PC-9 (cell line): Measurements from ENCODE around the gene NKAIN1. TPM values are rescaled to one million over a fixed set of nuclear protein-coding genes. Genes with fewer than 3 reads are reported as not detected.

Source experiments
- BruUV-seq: library from RNA; stranded (reverse); fragments of 400-500 nt; replicated peaks from 2 replicates; lab custom pipeline; 2021; lab: Mats Ljungman, UMichigan
- CTCF ChIA-PET: fragments of 300-600 bp; sonication (Branson Sonifier 250); formaldehyde crosslinking; loops from one replicate; lab custom pipeline; 2022; ENCODE audit warnings: antibody characterized with exemption; lab: Charles Lee
- POLR2A ChIA-PET: fragments of 300-600 bp; sonication (Branson Sonifier 250); formaldehyde crosslinking; loops from one replicate; lab custom pipeline; 2022; ENCODE audit warnings: antibody characterized with exemption; ENCODE audit not compliant: unreplicated experiment; lab: Charles Lee
- DNase-seq, 2 experiments: peaks; one replicate each; pipeline versions ENCODE4 v3.0.0 to v3.0.0-alpha.2; 2015 to 2022; ENCODE audit warnings: mixed read lengths in 1 of 2
- H2AFZ ChIP-seq: fragments of 200-600 bp; sonication (generic); 2 replicates; pipeline ENCODE4 v1.8.1; 2017; ENCODE audit warnings: antibody characterized with exemption
- H3F3A ChIP-seq: fragments of 200-600 bp; sonication (generic); 2 replicates; pipeline ENCODE4 v1.8.1; 2017; ENCODE audit warnings: antibody characterized with exemption, mild to moderate bottlenecking, low read depth; ENCODE audit not compliant: insufficient read depth
- H3K27ac ChIP-seq: fragments of 200-600 bp; sonication (generic); 2 replicates; pipeline ENCODE4 v1.6.1; 2016; ENCODE audit warnings: mixed run types
- H3K27me3 ChIP-seq: fragments of 200-600 bp; sonication (generic); 2 replicates; pipeline ENCODE4 v1.6.1; 2016; ENCODE audit warnings: low read depth, mixed run types; ENCODE audit not compliant: insufficient read depth
- H3K36me3 ChIP-seq: fragments of 200-600 bp; sonication (generic); 2 replicates; pipeline ENCODE4 v1.6.1; 2016; ENCODE audit warnings: low read depth, mixed run types
- H3K4me1 ChIP-seq: fragments of 200-600 bp; sonication (generic); replicated peaks from 2 replicates; pipeline ENCODE4 v1.6.1; 2016; ENCODE audit warnings: mixed run types; ENCODE audit not compliant: insufficient read depth
- H3K4me2 ChIP-seq: fragments of 200-600 bp; sonication (generic); 2 replicates; pipeline ENCODE4 v1.6.1; 2017; ENCODE audit warnings: mixed run types
- H3K4me3 ChIP-seq: fragments of 200-600 bp; sonication (generic); 2 replicates; pipeline ENCODE4 v1.6.1; 2016; ENCODE audit warnings: mixed run types
- H3K79me2 ChIP-seq: fragments of 200-600 bp; sonication (generic); 2 replicates; pipeline ENCODE4 v1.6.1; 2017; ENCODE audit warnings: low read depth, mixed run types
- H3K9me2 ChIP-seq: fragments of 200-600 bp; sonication (generic); 2 replicates; pipeline ENCODE4 v1.8.1; 2017; ENCODE audit warnings: mild to moderate bottlenecking; ENCODE audit not compliant: insufficient read depth
- H3K9me3 ChIP-seq: fragments of 200-600 bp; sonication (generic); 2 replicates; pipeline ENCODE4 v1.8.1; 2016; ENCODE audit warnings: low read depth; ENCODE audit not compliant: insufficient read depth
- H4K20me1 ChIP-seq: fragments of 200-600 bp; sonication (generic); 2 replicates; pipeline ENCODE4 v1.8.1; 2017; ENCODE audit not compliant: insufficient read depth
- CTCF ChIP-seq: fragments of 200-600 bp; sonication (generic); conservative IDR thresholded peaks from 2 replicates; pipeline ENCODE4 v1.6.1; 2017; ENCODE audit warnings: mixed run types, antibody characterized with exemption, mild to moderate bottlenecking, moderate library complexity
- EZH2 ChIP-seq: fragments of 200-600 bp; sonication (generic); IDR thresholded peaks from 2 replicates; pipeline ENCODE4 v1.8.0; 2017; ENCODE audit warnings: antibody characterized with exemption, low read depth
- intact Hi-C: fragments of 100-400 bp; cut with micrococcal nuclease; formaldehyde crosslinking; loops from one replicate; pipeline ENCODE4 v1.10.0; 2022; ENCODE audit not compliant: unreplicated experiment
- total RNA-seq: library from RNA; stranded (reverse); gene quantifications from 2 replicates; pipeline ENCODE4 v1.2.3, GENCODE V29; 2021

NKAIN1 gene
- total RNA-seq, 1 experiment from 2014 or later: 0.96 TPM

- no TSS peak for BruUV-seq
- no peaks in the 10 kb centered on the region for H3K27me3 ChIP-seq
Measured at GRCh38 chr1:31159323-31159722, 80.4 kb downstream of the NKAIN1 start.

GRCh38 chr1:31155216-31155806 is 84.4 kb downstream of the NKAIN1 start:
- Histone ChIP-seq H3K4me3 (peak overlapping the region; percentile 53), H2AFZ (peak overlapping the region; percentile 72), H3K9me2 (no peaks in the 10 kb centered on the region), H3K36me3 (no peaks in the 10 kb centered on the region), H3K79me2 (no peaks in the 10 kb centered on the region), H3K9me3 (no peaks in the 10 kb centered on the region), H3K27ac (peak overlapping the region; percentile 71), H3K4me2 (peak overlapping the region; percentile 70), H3K4me1 (peaks cover 35% of the 10 kb centered on the region), H4K20me1 (no peaks in the 10 kb centered on the region), H3K27me3 (no peaks in the 10 kb centered on the region), H3F3A (peaks cover 19% of the 10 kb centered on the region; the same call in 1 of the 2 replicates)
- CTCF ChIA-PET: interaction anchor here (0.5 kb wide), 1 partner anchor 849 kb away, joined by 3 read pairs; no protein-coding TSS in a partner anchor
- POLR2A ChIA-PET: interaction anchor here (0.6 kb wide), 2 partner anchors 142 to 372 kb away, joined by 3 read pairs; partner anchors contain the start of genes SNRNP40 and ZCCHC17
- DNase-seq: peak; percentile 38 to 77
- BruUV-seq: no TSS peak
- TF ChIP-seq CTCF (no peak; the same call in 1 of the 2 replicates), EZH2 (no peak)
- intact Hi-C loops: loop anchor here (2.0 kb wide), 1 partner anchor 91 kb away; the partner anchor contains the start of gene PUM1

More at GRCh38 chr1:31159323-31159722, 80.4 kb downstream of the NKAIN1 start:
- H3K36me3 ChIP-seq: no peaks in the 10 kb centered on the region
- no peak overlapping the region for H2AFZ ChIP-seq
- H4K20me1 ChIP-seq: no peaks in the 10 kb centered on the region
- no peak overlapping the region for H3K4me2 ChIP-seq
- TF ChIP-seq CTCF (no peak), EZH2 (no peak)
- no peak for DNase-seq
- H3K27ac ChIP-seq: no peak overlapping the region
- H3K9me2 ChIP-seq: no peaks in the 10 kb centered on the region
- intact Hi-C loops: no loop called here
- CTCF ChIA-PET: interaction anchor here (0.6 to 0.8 kb wide), 3 partner anchors 19 to 141 kb away, joined by 3 to 4 read pairs (median 4); no protein-coding TSS in a partner anchor
- no peak overlapping the region for H3K4me3 ChIP-seq
- POLR2A ChIA-PET: no interaction called here
- H3F3A ChIP-seq: peaks cover 2% of the 10 kb centered on the region; the same call in 1 of the 2 replicates
- H3K4me1 ChIP-seq: peaks cover 2% of the 10 kb centered on the region
- H3K79me2 ChIP-seq: no peaks in the 10 kb centered on the region
- no peaks in the 10 kb centered on the region for H3K9me3 ChIP-seq

GRCh38 chr1:31154632-31155215 is 85.0 kb downstream of the NKAIN1 start:
- ChIA-PET CTCF (no interaction called here), POLR2A (interaction anchor here (0.6 kb wide), 2 partner anchors 371 to 1603 kb away, joined by 3 read pairs; no protein-coding TSS in a partner anchor)
- Histone ChIP-seq H3K79me2 (no peaks in the 10 kb centered on the region), H3K4me2 (peak overlapping the region; percentile 89), H3K4me3 (peak overlapping the region; percentile 58), H3K9me2 (no peaks in the 10 kb centered on the region), H3K9me3 (no peaks in the 10 kb centered on the region), H2AFZ (0 out of 2 replicates have a peak overlapping the region, but pooled peaks have one; percentile 67), H4K20me1 (no peaks in the 10 kb centered on the region), H3F3A (peaks cover 19% of the 10 kb centered on the region; the same call in 1 of the 2 replicates), H3K27me3 (no peaks in the 10 kb centered on the region), H3K4me1 (peaks cover 35% of the 10 kb centered on the region), H3K27ac (peak overlapping the region; percentile 87), H3K36me3 (no peaks in the 10 kb centered on the region)
- intact Hi-C loops: loop anchor here (2.0 kb wide), 1 partner anchor 90 kb away; the partner anchor contains the start of gene PUM1
- peak; percentile 73 to 91 for DNase-seq
- no TSS peak for BruUV-seq
- no peak for TF ChIP-seq EZH2
- TF ChIP-seq CTCF: no peak
